Erythroblast (primary cell): Measurements from ENCODE around the gene NPPB.

Source experiments
- DNase-seq, 2 experiments: peaks; one replicate each; lab custom pipeline; 2025; lab: John Stamatoyannopoulos, UW
- GATA1 ChIP-seq: IDR thresholded peaks from 2 replicates; pipeline ENCODE4 v1.6.1; 2011; ENCODE audit warnings: low read depth, mild to moderate bottlenecking, control low read depth, low read length, moderate library complexity
- POLR2A ChIP-seq: IDR thresholded peaks from 2 replicates; pipeline ENCODE4 v1.6.1; 2011; ENCODE audit warnings: mild to moderate bottlenecking, low read length

The NPPB gene

DNA sequence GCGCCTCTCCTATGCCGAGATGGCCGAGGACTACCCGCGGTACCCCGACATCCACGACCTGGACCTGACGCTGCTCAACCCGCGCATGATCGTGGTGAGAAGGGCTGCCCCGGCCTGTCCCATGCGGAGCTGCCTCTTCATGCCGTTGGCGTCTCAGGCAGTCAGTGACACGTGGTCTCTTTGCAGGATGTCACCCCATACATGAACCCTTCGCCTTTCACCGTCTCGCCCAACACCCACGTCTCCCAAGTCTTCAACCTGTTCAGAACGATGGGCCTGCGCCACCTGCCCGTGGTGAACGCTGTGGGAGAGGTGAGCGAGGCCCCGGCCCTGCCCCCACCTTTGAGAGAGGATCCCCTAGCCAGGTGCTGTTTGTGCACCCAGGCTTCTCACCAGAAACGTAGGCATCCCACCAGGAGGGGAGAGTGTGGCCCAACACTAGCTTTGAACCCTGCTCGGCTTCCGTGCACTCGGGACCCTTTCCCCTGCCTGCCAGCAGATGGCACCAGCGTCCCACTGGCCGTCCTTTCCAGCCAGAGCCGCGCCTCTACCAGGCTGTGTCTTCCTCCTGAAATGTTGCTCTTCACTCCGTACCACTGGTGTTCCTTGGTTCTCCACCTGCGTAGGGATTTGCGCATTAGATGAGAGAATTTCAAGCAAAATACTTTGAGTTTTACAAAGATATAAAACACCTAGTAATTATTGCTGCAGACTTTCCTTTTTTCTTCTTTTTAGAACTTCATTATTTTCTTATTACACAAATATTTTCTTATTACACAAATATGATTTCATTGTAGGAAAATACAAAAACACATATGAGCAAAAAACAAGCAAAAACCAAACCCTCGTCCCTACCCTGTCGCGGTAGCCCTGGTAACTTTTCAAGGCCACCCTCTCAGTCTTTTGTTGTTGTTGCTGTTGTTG, 20.1 kb downstream of the NPPB start:
- DNase-seq: peak; percentile 75 to 88
- TF ChIP-seq POLR2A: no peak
- TF ChIP-seq GATA1: no peak

DNA sequence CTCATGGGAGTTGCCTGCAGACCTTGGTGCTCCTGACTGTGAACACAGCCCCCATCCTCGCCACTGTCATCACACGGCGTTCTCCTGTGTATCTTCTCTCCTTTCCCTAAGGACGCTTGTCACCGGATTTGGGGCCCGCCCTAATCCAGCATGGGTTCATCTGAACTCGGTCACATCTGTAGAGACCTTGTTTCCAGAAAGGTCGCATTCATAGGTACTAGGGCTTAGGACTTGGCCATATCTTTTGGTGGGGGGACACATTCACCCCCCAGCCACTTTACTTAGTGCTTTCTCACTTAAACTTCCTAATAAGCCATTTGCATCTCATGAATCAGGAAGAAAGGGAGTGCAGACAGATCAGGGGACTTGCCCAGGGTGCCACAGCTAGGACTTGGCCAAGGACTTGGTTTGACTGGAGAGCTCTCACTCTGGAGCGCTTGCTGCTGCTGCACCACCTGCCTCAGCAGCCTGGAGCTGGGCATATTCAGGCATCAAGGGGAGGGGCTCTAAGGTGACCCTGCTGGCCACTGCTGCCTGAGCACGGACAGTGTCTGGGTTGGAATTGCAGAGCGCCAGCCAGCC, 20.9 kb downstream of the NPPB start:
- no peak for TF ChIP-seq POLR2A
- no peak for TF ChIP-seq GATA1
- DNase-seq: no peak

DNA sequence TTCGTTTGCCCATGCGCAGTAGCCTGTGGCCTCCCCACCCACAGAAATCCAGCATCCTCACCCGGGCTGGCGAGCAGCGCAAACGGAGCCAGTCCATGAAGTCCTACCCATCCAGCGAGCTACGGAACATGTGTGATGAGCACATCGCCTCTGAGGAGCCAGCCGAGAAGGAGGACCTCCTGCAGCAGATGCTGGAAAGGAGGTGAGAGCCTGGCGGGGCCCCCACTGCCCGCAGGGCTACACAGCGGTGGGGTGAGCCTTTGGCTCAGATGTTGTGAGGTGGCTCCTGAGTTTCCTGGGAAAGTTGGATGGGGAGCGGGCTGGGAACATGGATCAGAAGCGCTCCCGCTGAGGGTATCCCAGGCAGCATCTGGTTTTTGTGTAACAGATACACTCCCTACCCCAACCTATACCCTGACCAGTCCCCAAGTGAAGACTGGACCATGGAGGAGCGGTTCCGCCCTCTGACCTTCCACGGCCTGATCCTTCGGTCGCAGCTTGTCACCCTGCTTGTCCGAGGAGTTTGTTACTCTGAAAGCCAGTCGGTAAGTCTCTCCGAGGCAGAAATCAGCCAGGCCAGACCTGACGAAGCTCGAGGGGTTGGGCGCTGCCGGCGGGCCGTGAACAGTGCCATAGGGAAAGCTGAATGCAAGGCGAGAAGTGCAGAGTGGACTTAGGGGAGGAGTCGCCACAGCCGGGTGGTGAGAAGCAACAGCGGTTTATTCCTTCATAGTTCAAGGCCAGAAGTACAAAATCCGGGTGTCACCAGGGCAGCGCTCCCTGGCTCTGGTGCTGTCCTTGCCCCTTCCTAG, 21.6 kb downstream of the NPPB start:
- TF ChIP-seq POLR2A (no peak), GATA1 (no peak)
- no peak for DNase-seq

DNA sequence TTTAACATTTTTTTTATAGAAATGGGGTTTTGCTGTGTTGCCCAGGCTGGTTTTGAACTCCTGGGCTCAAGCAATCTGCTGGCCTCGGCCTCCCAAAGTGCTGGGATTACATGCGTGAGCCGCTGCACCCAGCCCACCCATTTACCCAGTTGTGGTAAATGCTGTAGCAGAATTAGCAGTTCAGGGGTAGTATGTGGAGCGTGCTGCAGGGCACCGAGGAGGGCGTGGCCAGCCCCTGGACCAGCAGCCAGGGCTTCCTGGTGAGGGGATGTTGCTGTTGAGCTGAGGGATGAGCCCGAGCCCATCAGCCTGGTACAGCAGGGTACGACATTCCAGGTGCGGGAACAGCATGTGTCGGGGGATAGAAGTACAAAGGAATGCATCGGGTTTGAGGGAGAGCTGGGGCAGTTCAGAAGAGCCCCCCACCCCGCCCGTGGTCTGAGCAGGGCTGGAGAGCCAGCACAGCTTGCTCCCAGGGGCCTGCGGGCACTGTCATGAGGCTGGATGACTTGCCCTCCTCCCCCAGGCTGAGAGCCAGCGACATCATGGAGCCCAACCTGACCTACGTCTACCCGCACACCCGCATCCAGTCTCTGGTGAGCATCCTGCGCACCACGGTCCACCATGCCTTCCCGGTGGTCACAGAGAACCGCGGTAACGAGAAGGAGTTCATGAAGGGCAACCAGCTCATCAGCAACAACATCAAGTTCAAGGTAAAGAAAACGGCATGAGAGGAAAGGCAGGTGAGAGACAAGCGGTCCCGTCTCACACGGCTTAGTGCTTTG, 23.1 kb downstream of the NPPB start:
- TF ChIP-seq GATA1 (no peak), POLR2A (no peak)
- no peak for DNase-seq

DNA sequence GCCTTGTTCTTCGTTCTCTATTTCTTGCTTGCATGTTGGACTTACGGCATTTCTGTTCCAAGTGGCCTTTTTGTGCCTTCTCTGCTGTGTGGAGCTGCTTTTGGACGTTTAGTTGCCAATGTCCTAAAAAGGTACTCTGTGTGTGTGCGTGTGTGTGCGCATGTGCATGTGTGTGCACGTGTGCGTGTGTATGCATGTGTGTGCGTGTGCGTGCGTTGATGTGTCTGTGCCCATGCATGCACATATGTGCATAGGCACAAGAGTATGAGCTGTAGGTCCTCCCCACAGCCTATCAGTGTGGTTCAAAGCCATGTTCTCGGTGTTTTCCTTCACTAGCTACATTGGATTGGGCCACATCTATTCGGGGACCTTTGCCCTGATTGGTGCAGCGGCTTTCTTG, 24.8 kb downstream of the NPPB start:
- no peak for TF ChIP-seq POLR2A
- TF ChIP-seq GATA1: no peak
- DNase-seq: no peak

DNA sequence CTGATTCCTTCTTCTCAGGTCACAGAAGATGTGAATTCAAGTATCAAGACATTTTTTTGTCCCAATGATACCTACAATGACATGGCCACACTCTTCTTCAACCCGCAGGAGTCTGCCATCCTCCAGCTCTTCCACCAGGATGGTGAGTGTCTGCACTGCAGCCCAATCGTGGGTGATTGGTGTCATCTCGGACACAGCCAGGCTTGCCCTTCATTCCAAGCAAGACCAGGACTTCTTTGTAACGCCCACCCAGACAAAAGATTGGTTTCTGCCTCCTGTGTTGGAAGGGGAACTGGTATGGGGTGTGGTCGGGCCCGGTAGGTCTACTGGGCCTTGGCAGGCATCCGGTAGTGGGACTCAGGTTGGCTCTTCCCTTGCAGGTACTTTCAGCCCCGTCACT, 25.2 kb downstream of the NPPB start:
- TF ChIP-seq GATA1 (no peak), POLR2A (no peak)
- no peak for DNase-seq

DNA sequence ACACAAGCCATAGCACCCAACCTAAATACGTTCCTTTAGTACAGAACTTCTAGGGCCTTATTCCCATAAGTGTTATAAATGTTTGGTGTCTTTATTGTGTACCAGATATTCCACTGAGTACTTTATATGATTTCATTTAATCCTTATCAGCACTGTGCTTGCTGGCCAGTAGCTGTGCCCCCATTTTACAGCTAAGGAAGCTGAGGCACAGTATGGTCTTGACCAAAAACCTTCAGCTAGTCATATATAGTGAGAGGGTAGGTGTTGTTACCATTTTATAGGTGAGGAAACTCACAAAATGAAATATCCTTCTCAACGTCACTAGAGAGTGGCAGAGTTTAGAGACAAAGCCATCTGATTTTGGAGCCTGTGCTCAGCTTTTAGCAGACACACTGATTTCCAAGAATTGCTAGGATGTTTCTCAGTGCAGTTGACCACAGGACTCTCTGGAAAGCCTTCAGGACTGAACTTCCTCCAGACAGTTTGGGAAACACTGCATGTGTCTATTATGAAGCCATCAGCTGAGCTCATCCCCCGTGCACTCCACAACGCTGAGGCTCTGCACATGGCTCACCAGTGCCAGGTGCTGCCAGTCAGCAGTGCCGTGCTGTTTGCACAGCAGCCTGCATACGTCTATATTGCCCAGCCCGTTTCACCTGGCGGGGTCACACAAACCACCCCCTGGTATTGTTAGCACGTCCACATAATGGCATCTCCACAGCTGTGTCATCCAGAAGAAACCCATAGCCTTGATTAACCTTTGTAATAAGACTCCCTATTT, 26.6 kb downstream of the NPPB start:
- DNase-seq: no peak
- TF ChIP-seq POLR2A: peak; percentile 11
- no peak for TF ChIP-seq GATA1

DNA sequence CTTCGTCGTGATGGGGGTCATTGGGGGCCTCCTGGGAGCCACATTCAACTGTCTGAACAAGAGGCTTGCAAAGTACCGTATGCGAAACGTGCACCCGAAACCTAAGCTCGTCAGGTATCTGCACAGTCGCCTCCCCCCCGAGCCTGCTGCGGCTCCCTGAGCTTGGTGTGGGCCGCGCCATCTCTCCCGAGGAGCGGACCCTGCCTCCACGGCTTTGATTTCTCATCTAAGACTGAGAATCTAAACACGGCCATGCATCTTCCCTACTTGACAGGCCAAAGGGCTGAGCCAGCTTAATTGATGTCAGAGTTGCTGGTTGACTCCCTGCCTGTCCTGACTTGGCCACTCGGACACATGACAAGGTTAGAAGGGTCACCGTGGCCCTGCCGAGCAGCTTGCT, 30.2 kb downstream of the NPPB start:
- no peak for TF ChIP-seq GATA1
- TF ChIP-seq POLR2A: no peak
- no peak for DNase-seq

DNA sequence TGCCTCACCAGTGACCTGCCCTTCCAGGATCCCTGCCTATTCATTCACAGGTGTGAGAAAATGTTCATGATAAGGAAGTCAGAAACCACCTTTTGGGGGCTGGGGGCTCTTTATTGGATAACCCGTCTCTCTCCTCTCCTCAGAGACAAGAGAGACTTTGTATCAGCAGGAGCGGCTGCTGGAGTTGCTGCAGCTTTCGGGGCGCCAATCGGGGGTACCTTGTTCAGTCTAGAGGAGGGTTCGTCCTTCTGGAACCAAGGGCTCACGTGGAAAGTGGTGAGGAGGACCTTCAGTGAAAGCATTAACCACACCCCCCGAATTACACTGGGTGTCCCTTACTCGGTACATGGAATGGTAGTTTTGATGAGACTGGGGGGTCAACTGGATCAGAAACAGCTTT, 31.8 kb downstream of the NPPB start:
- no peak for TF ChIP-seq GATA1
- no peak for TF ChIP-seq POLR2A
- DNase-seq: no peak

DNA sequence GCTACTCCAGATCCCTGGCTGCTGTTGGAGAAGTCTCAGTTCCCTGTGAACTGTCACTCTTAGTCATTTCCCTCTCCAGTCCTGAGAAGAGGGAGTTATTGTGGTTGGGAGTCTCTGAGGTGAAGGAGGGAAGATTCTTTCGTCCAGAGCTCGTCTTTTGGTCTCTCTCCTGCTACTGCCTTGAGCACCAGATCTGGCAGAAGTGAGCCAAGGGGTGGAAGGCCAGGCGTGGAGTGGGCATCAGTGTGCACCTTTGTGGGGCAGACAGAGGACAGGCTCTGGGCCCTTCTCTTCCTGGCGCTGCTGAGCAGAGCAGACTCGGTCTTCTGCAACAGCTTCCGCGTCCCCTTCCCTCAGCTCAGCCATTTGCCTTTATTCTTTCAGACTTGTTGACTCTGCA, 33.6 kb downstream of the NPPB start:
- no peak for DNase-seq
- TF ChIP-seq GATA1: no peak
- no peak for TF ChIP-seq POLR2A

DNA sequence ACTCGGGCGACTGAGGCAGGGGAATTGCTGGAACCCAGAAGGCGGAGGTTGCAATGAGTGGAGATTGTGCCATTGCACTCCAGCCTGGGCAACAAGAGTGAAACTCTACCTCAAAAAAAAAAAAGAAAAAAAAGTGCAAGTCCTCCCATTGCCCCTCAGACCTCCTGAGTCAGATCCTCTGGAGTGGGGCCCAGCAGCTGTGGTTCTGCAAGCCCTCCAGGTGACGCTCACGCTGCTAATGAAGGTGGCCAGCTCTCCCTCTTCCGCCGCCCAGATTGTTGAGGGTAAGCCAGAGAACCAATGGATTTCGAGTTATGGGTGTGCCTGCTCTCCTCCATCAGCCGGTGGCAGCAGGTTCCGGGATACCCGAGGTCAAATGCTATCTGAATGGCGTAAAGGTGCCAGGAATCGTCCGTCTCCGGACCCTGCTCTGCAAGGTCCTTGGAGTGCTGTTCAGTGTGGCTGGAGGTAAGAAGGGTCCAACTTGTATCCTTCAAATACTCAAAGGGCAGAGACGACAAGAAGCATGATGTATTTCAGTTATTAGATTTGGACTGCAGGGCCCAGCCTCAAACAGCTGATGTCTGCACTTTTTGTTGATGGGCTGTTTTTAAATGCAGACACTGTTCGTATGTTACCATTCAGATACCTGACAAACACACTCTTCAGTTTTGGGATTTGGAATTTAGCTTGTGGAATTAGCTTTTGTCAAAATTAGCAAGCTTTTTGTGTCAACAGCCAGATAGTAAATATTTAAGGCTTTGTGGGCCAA, 35.2 kb downstream of the NPPB start:
- no peak for DNase-seq
- TF ChIP-seq POLR2A (peak; percentile 12), GATA1 (no peak)

DNA sequence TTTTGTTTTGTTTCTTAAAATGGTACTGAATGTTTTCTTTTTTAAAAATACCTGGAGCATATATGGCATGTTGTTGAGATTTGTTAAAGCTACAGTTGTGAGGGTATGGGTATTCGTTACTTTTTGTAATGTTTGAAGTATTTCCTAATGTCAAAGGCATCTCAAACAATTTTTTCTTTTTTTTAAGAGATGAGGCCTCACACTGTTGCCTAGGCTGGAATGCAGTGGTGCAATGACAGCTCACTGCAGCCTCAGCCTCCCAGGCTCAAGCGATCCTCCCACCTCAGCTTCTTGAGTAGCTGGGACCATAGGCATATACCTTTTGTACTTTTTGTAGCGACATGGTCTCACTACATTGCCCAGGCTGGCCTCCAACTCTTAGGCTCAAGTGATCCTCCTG, 36.7 kb downstream of the NPPB start:
- no peak for TF ChIP-seq POLR2A
- no peak for DNase-seq
